ENCODE data around the gene GPC4.

GPC4 gene

DNA sequence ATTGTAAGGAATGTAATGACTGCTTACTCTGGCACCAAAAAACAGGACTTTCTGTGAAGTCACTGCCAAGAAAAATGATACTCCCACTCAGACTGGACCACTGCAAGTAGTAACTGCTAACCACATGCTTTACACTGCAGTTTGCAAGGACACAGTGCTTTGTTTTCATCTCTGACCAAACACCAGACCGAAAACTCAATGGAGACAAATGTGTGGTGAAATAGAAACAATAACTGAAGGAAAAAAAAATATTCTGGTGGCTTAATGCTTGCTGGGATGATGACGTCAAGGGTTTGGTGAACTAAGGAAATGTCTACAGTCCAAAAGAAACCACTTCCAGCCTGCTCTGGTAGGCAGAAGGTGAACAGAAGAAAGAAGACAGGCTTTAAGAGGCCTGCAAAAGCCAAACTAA is 13.2 kb downstream of the GPC4 start:
- TF ChIP-seq, protein P1, sequence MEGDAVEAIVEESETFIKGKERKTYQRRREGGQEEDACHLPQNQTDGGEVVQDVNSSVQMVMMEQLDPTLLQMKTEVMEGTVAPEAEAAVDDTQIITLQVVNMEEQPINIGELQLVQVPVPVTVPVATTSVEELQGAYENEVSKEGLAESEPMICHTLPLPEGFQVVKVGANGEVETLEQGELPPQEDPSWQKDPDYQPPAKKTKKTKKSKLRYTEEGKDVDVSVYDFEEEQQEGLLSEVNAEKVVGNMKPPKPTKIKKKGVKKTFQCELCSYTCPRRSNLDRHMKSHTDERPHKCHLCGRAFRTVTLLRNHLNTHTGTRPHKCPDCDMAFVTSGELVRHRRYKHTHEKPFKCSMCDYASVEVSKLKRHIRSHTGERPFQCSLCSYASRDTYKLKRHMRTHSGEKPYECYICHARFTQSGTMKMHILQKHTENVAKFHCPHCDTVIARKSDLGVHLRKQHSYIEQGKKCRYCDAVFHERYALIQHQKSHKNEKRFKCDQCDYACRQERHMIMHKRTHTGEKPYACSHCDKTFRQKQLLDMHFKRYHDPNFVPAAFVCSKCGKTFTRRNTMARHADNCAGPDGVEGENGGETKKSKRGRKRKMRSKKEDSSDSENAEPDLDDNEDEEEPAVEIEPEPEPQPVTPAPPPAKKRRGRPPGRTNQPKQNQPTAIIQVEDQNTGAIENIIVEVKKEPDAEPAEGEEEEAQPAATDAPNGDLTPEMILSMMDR (conservative IDR thresholded peaks at IDR 0.05; ENCODE audit: low read depth, low read length), result no peak
- peak; percentile 79 for DNase-seq (ENCODE audit: low read depth)

DNA sequence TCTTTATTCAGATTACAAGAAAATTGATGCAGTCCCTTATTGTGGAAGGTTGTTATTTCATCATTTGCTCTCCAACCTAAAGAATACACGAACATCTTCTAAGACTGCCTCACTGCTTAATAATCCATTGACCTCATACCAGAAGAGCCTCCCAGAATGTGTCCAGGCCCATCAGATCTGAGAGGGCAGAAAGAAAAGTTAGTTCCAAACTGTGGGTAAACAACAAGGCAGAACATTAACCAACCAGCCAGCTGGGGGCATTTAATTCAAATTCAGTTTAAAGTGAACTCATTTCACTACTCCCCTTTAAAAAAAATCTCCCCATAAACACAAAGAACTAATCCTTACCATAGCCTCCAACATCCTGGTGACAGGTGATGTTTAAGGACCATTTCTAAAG is 13.8 kb downstream of the GPC4 start:
- no peak overlapping the region for H3K4me3 ChIP-seq (ENCODE audit: low read depth, low read length)
- TF ChIP-seq, protein P1 (conservative IDR thresholded peaks at IDR 0.05; ENCODE audit: low read depth, low read length), result no peak
- DNase-seq (ENCODE audit: low read depth), result peak; percentile 30

More for the DNA sequence above, 13.2 kb downstream of the GPC4 start:
- no peak overlapping the region for H3K4me3 ChIP-seq (ENCODE audit: low read depth, low read length)

DNA sequence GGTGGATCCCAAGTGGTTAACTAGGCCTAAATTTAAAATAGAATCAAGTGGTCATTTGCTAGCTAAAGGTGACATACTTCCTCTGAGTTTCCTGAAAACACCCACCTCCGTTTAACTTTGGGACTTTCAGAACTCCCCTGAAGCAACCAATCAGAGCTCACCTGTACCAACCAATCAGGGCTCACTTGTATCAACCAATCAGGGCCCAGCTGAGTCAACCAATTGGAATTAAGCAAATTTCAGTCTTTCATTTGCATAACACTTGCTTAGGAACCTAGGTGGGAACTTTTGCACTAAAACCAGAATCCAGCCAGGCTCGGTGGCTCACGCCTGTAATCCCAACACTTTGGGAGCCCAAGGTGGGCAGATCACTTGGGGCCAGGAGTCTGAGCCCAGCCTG is 15.9 kb downstream of the GPC4 start:
- TF ChIP-seq, protein P1 (conservative IDR thresholded peaks at IDR 0.05; ENCODE audit: low read depth, low read length), result no peak
- no peak overlapping the region for H3K4me3 ChIP-seq (ENCODE audit: low read depth, low read length)
- no peak for DNase-seq (ENCODE audit: low read depth)

DNA sequence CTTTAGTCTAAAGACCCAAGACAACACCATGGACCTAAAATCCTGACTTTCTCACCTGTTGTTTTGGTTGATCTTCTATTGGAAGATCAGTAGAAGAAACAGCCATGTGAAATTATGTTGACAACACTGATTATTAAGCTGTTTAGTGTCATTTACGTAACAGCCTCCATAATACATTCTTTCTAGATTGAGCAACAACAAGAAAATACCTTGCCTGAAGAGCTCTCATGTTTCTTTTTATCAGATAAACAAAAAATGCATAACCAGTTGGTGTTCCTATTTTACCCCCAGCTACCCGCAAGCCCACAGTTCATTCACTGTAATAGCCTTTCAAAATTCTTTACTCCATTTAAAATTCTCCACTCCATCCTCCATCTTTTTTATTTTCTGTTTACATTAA is 20.5 kb downstream of the GPC4 start:
- TF ChIP-seq, protein P1 (conservative IDR thresholded peaks at IDR 0.05; ENCODE audit: low read depth, low read length), result no peak
- H3K4me3 ChIP-seq (ENCODE audit: low read depth, low read length), result no peak overlapping the region
- no peak for DNase-seq (ENCODE audit: low read depth)

DNA sequence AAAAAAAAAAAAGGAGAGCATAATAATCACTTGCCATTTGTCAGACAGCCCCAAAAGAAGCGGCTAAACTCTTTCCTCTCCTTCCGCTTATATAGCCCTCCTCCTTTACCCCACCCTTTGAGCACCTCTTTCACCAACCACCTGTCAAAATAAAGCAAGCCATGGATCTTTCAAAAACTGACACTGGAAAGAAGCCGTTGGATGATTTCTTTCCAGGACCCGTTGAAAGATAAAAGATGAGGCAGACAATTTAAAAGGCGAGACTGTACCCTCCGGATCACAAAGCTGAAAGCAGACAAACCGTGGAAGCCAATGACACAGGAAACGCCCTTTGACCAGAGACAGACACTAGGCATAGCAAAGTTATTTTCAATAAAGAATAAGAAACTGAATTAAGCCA is 22.6 kb downstream of the GPC4 start:
- H3K4me3 ChIP-seq (ENCODE audit: low read depth, low read length), result no peak overlapping the region
- TF ChIP-seq, protein P1 (conservative IDR thresholded peaks at IDR 0.05; ENCODE audit: low read depth, low read length), result no peak
- no peak for DNase-seq (ENCODE audit: low read depth)

DNA sequence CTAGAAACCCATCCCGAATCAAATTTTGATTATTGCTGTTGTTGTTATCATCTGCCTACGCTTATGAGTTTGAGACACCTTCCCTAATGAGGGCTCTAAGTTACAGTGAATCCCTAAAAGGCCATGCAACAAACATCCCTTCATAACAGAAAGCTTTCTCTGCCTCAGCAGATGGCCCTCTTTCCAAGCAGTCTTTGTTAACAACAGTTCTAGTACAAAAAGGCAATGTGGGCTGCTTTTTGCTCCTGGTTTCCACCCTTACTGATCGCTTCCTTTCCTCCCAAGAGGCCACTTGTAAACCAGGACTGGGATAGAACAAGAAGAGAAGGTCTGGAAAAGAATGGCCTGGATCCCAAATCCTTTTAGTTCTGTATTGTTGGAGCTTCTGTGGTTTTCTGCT is 24.2 kb downstream of the GPC4 start:
- H3K4me3 ChIP-seq (ENCODE audit: low read depth, low read length), result no peak overlapping the region
- no peak for DNase-seq (ENCODE audit: low read depth)
- TF ChIP-seq, protein P1 (conservative IDR thresholded peaks at IDR 0.05; ENCODE audit: low read depth, low read length), result no peak

DNA sequence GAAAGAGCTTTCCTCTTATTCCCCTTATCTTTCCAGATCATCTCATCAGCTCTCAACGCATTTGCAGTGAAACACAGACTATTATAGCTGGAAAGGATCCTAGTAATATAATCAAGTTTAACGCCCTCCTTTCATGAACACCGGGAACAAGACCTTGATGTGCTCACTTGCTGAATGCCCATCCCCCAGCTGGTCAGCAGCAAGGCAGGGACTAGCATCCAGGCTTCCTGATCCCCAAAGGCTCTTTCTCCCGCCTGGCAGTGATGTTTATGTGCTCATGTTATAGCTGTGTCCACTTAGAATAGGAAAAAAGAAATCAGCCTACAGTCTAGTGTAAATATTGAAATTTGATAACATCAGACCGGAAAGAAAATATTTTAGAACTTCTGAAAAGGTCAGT is 24.6 kb downstream of the GPC4 start:
- H3K4me3 ChIP-seq (ENCODE audit: low read depth, low read length), result no peak overlapping the region
- TF ChIP-seq, protein P1 (conservative IDR thresholded peaks at IDR 0.05; ENCODE audit: low read depth, low read length), result no peak
- no peak for DNase-seq (ENCODE audit: low read depth)

Data from choroid plexus epithelial cell (primary cell).